SK-N-SH treated with all-trans-retinoic acid at 6 μM for 48 hours (cell line): ENCODE results near the gene PCP4L1.

Source experiments
- ATAC-seq: fragments of 200-7000 bp; cut with Tn5 transposase; 3 replicates; pipeline ENCODE4 v1.9.1; 2020; ENCODE audit warnings: mild to moderate bottlenecking, moderate library complexity
- ISL1 ChIP-seq: fragments of 250-450 bp; sonication (Bioruptor Pico); IDR thresholded peaks from 2 replicates; pipeline ENCODE4 v2.1.2; 2022; ENCODE audit warnings: mild to moderate bottlenecking, moderate library complexity
- OSR1 ChIP-seq: fragments of 250-450 bp; sonication (Bioruptor Pico); IDR thresholded peaks from 2 replicates; pipeline ENCODE4 v1.8.0; 2022; ENCODE audit warnings: moderate library complexity, mild to moderate bottlenecking, inconsistent platforms
- PATZ1 ChIP-seq: fragments of 250-450 bp; sonication (Bioruptor Pico); IDR thresholded peaks from 2 replicates; pipeline ENCODE4 v1.8.0; 2020; ENCODE audit warnings: mild to moderate bottlenecking, moderate library complexity, borderline replicate concordance
- POU6F1 ChIP-seq: fragments of 250-450 bp; sonication (Bioruptor Pico); IDR thresholded peaks from 2 replicates; pipeline ENCODE4 v1.8.0; 2021; ENCODE audit warnings: low read depth, mild to moderate bottlenecking, moderate library complexity, borderline replicate concordance
- PPARA ChIP-seq: fragments of 250-450 bp; sonication (Bioruptor Pico); IDR thresholded peaks from 2 replicates; pipeline ENCODE4 v1.5.0; 2020; ENCODE audit warnings: mild to moderate bottlenecking, borderline replicate concordance
- RARB ChIP-seq: fragments of 250-450 bp; sonication (Bioruptor Pico); IDR thresholded peaks from 2 replicates; pipeline ENCODE4 v1.8.0; 2021; ENCODE audit warnings: mild to moderate bottlenecking, moderate library complexity
- SNAI2 ChIP-seq: fragments of 250-450 bp; sonication (Bioruptor Pico); IDR thresholded peaks from 2 replicates; pipeline ENCODE4 v1.5.0; 2020; ENCODE audit warnings: mild to moderate bottlenecking, moderate library complexity
- ZC3H10 ChIP-seq: fragments of 250-450 bp; sonication (Bioruptor Pico); IDR thresholded peaks from 2 replicates; pipeline ENCODE4 v1.5.1; 2021; ENCODE audit warnings: mild to moderate bottlenecking, moderate library complexity
- ZFP30 ChIP-seq: fragments of 450-650 bp; formaldehyde crosslinking; IDR thresholded peaks from 2 replicates; pipeline ENCODE4 v1.5.0; 2022; ENCODE audit warnings: mild to moderate bottlenecking, moderate library complexity
- ZNF565 ChIP-seq: fragments of 450-650 bp; formaldehyde crosslinking; conservative IDR thresholded peaks from 2 replicates; pipeline ENCODE4 v1.5.0; 2020; ENCODE audit warnings: low read depth, mild to moderate bottlenecking, moderate library complexity
- ZNF70 ChIP-seq: fragments of 450-650 bp; formaldehyde crosslinking; IDR thresholded peaks from 2 replicates; pipeline ENCODE4 v1.5.0; 2020; ENCODE audit warnings: mild to moderate bottlenecking, moderate library complexity

Gene PCP4L1

GRCh38 chr1:161333166-161333565 lies 74.6 kb downstream of the PCP4L1 start:
- TF ChIP-seq OSR1 (CRISPR knock-in tag): no peak
- no peak for TF ChIP-seq ZNF565 (CRISPR knock-in tag)
- TF ChIP-seq PATZ1 (CRISPR knock-in tag): no peak
- TF ChIP-seq POU6F1 (CRISPR knock-in tag): no peak
- TF ChIP-seq ZC3H10 (CRISPR knock-in tag): no peak
- no peak for TF ChIP-seq ZFP30 (CRISPR knock-in tag)
- no peak for TF ChIP-seq ISL1 (CRISPR knock-in tag)
- no peak for TF ChIP-seq SNAI2 (CRISPR knock-in tag)
- TF ChIP-seq ZNF70 (CRISPR knock-in tag): no peak
- no peak for TF ChIP-seq PPARA (CRISPR knock-in tag)
- TF ChIP-seq RARB (CRISPR knock-in tag): no peak
- no peak for ATAC-seq
